AG04449 (cell line): ENCODE results near the gene ARHGDIA.

Source experiments
- CTCF ChIA-PET: fragments of 350-600 bp; formaldehyde crosslinking; extraction: SDS; loops from one replicate; lab custom pipeline; 2021; ENCODE audit warnings: antibody characterized with exemption; lab: Yijun Ruan, JAX
- POLR2A ChIA-PET: fragments of 400-600, 350-600 bp; formaldehyde crosslinking; extraction: SDS; loops from one replicate; lab custom pipeline; 2020; ENCODE audit warnings: antibody characterized with exemption, inconsistent platforms; lab: Yijun Ruan, JAX
- DNase-seq: peaks from one replicate; pipeline ENCODE4 v3.0.0-alpha.2; 2010; ENCODE audit warnings: low read depth, low spot score
- H3K4me3 ChIP-seq: 2 replicates; pipeline ENCODE4 v1.5.1; 2011; ENCODE audit warnings: low read depth, mild to moderate bottlenecking, control low read depth, low read length
- CTCF ChIP-seq: IDR thresholded peaks from one replicate; pipeline ENCODE4 v1.5.1; 2011; ENCODE audit warnings: mild to moderate bottlenecking, moderate library complexity, low read length, control low read depth, inconsistent platforms; ENCODE audit not compliant: insufficient read depth; ENCODE audit errors: missing control alignments

The ARHGDIA gene

GRCh38 chr17:81910840-81911276 lies 39.7 kb upstream of the ARHGDIA start:
- CTCF ChIA-PET = interaction anchor here (1.0 to 1.4 kb wide), 2 partner anchors 13 to 41 kb away, joined by 4 to 6 read pairs; no protein-coding TSS in a partner anchor
- H3K4me3 ChIP-seq = peak overlapping the region; percentile 74
- POLR2A ChIA-PET = interaction anchor here (1.4 kb wide), 1 partner anchor 15 kb away, joined by 4 read pairs; no protein-coding TSS in a partner anchor
- TF ChIP-seq CTCF = no peak
- DNase-seq = no peak

GRCh38 chr17:81909966-81910839 lies 39.1 kb upstream of the ARHGDIA start:
- ChIA-PET CTCF (interaction anchor here (1.1 to 1.4 kb wide), 2 partner anchors 19 to 41 kb away, joined by 5 to 6 read pairs; no protein-coding TSS in a partner anchor), POLR2A (interaction anchor here (1.4 kb wide), 1 partner anchor 16 kb away, joined by 4 read pairs; no protein-coding TSS in a partner anchor)
- no peak for TF ChIP-seq CTCF
- H3K4me3 ChIP-seq = peak overlapping the region; percentile 74
- no peak for DNase-seq

GRCh38 chr17:81909231-81909630 lies 38.1 kb upstream of the ARHGDIA start:
- CTCF ChIA-PET = interaction anchor here (1.1 kb wide), 1 partner anchor 20 kb away, joined by 5 read pairs; no protein-coding TSS in a partner anchor
- POLR2A ChIA-PET = no interaction called here

GRCh38 chr17:81908793-81909192 lies 37.7 kb upstream of the ARHGDIA start:
- CTCF ChIA-PET = no interaction called here
- DNase-seq = no peak
- no peak for TF ChIP-seq CTCF
- H3K4me3 ChIP-seq = no peak overlapping the region
- POLR2A ChIA-PET = no interaction called here

More at GRCh38 chr17:81909231-81909630, 38.1 kb upstream of the ARHGDIA start:
- H3K4me3 ChIP-seq = no peak overlapping the region
- DNase-seq = no peak
- no peak for TF ChIP-seq CTCF

DNA sequence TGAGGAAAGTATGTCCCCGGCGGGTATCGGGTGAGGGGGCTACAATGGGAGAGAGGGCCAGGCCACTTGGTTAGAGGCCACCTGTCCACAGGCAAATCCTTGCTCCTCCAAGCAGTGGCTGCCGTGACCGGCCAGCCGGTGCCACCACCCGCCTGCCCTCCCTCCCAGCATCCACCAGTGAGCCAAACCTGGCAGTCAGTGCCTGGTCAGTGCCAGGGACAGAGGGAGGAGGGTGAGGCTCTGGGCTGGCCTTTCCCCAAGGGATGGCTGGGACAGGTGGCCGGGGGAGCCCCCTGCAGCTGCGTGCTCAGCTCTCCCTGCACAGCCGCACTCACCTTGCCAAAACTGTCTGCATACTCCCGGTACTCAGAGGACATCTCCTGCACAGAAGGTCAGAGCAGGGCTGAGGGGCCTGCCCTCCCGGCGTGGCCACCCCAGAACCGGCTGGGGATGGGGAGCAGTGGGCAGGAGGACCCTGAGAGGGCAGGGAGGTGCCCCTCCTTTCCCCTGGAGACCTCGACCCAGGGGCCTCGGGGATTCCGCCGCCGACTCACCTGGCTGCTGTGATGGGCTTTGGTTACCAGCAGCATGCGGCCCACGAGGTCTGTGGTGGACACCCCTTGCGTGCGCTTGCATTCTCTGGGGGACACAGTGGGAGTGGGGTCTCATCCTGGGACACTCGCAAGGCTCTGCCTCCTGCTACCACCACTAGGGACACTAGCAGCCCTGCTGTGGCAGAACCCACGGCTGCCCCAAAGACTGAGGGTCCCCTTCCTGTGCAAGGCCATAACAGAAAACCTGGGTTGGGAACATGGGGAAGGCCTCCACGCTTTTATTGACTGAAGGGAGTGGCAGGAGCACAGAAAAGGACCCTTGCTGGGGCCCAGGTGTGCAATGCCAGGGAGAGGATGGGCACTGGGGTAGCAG lies 36.3 kb upstream of the ARHGDIA start:
- ChIA-PET CTCF (no interaction called here), POLR2A (no interaction called here)
- no peak for TF ChIP-seq CTCF

More for the DNA sequence above, 36.3 kb upstream of the ARHGDIA start:
- H3K4me3 ChIP-seq = no peak overlapping the region
- DNase-seq = no peak
